Neural cell (in vitro differentiated cells): ENCODE data around the gene DCST1. TPM values are rescaled to one million over a fixed set of nuclear protein-coding genes. Genes with fewer than 3 reads are reported as not detected.

Source experiments
- H2AFZ ChIP-seq: fragments of 200-600, 300-800 bp; sonication (generic), shearing (Covaris generic); 2 replicates; pipeline ENCODE4 v1.6.0; 2014; ENCODE audit warnings: low read depth, mild to moderate bottlenecking, antibody characterized with exemption, low read length, moderate library complexity
- H3F3A ChIP-seq: fragments of 200-600 bp; shearing (Covaris generic); 2 replicates; pipeline ENCODE4 v1.6.1; 2016; ENCODE audit warnings: mild to moderate bottlenecking, moderate library complexity, mixed read lengths, antibody characterized with exemption, low read length; ENCODE audit not compliant: insufficient read depth, poor library complexity, severe bottlenecking
- H3K27ac ChIP-seq: fragments of 200-600, 300-800 bp; sonication (generic), shearing (Covaris generic); 2 replicates; pipeline ENCODE4 v1.5.1; 2014; ENCODE audit warnings: mild to moderate bottlenecking, low read length, moderate library complexity
- H3K27me3 ChIP-seq: fragments of 300-800, 200-600 bp; sonication (generic), shearing (Covaris generic); 2 replicates; pipeline ENCODE4 v1.6.0; 2014; ENCODE audit warnings: mild to moderate bottlenecking, low read depth, low read length, moderate library complexity; ENCODE audit not compliant: insufficient read depth
- H3K36me3 ChIP-seq: fragments of 300-800, 200-600 bp; sonication (generic), shearing (Covaris generic); 2 replicates; pipeline ENCODE4 v1.5.1; 2014; ENCODE audit warnings: mild to moderate bottlenecking, antibody characterized with exemption, low read length, moderate library complexity; ENCODE audit not compliant: insufficient read depth
- H3K4me2 ChIP-seq: fragments of 300-800, 200-600 bp; sonication (generic), shearing (Covaris generic); 2 replicates; pipeline ENCODE4 v1.6.0; 2014; ENCODE audit warnings: mild to moderate bottlenecking, low read length
- H3K4me3 ChIP-seq: fragments of 300-800, 200-600 bp; sonication (generic), shearing (Covaris generic); 2 replicates; pipeline ENCODE4 v1.5.1; 2014; ENCODE audit warnings: mild to moderate bottlenecking, low read length, moderate library complexity
- H3K79me2 ChIP-seq: fragments of 200-600 bp; shearing (Covaris generic); replicated peaks from 2 replicates; pipeline ENCODE4 v1.6.0; 2014; ENCODE audit warnings: mild to moderate bottlenecking, low read length, moderate library complexity; ENCODE audit not compliant: insufficient read depth
- H3K9ac ChIP-seq: fragments of 300-800, 200-600 bp; sonication (generic), shearing (Covaris generic); 2 replicates; pipeline ENCODE4 v1.6.1; 2016; ENCODE audit warnings: mild to moderate bottlenecking, low read length, mixed read lengths
- H3K9me2 ChIP-seq: fragments of 200-600 bp; shearing (Covaris generic); 2 replicates; pipeline ENCODE4 v1.6.1; 2016; ENCODE audit warnings: mild to moderate bottlenecking, low read length, mixed read lengths; ENCODE audit not compliant: insufficient read depth
- H3K9me3 ChIP-seq: fragments of 200-600, 300-800 bp; sonication (generic), shearing (Covaris generic); 2 replicates; pipeline ENCODE4 v1.6.1; 2016; ENCODE audit warnings: mild to moderate bottlenecking, mixed run types, low read length, moderate library complexity, mixed read lengths
- H4K20me1 ChIP-seq: fragments of 200-600 bp; shearing (Covaris generic); 2 replicates; pipeline ENCODE4 v1.6.1; 2016; ENCODE audit warnings: mild to moderate bottlenecking, mixed run types; ENCODE audit not compliant: insufficient read depth
- EP300 ChIP-seq: fragments of 450-650 bp; conservative IDR thresholded peaks from 2 replicates; pipeline ENCODE4 v1.6.1; 2014; ENCODE audit warnings: antibody characterized with exemption, mild to moderate bottlenecking, moderate library complexity; ENCODE audit not compliant: poor library complexity, severe bottlenecking
- EZH2 ChIP-seq: fragments of 200-600, 300-800 bp; shearing (Covaris generic), sonication (generic); IDR thresholded peaks from 2 replicates; pipeline ENCODE4 v1.6.1; 2014; ENCODE audit warnings: antibody characterized with exemption, low read length, borderline replicate concordance, mild to moderate bottlenecking; ENCODE audit not compliant: insufficient read depth, poor library complexity, severe bottlenecking
- MXI1 ChIP-seq: fragments of 450-650 bp; conservative IDR thresholded peaks from 2 replicates; pipeline ENCODE4 v1.6.1; 2014; ENCODE audit warnings: antibody characterized with exemption, mild to moderate bottlenecking; ENCODE audit not compliant: poor library complexity, severe bottlenecking
- POLR2AphosphoS5 ChIP-seq: IDR thresholded peaks from 2 replicates; pipeline ENCODE4 v1.6.1; 2012
- RAD21 ChIP-seq: fragments of 450-650 bp; conservative IDR thresholded peaks from 2 replicates; pipeline ENCODE4 v1.6.1; 2014; ENCODE audit warnings: antibody characterized with exemption, mild to moderate bottlenecking, moderate library complexity
- SMC3 ChIP-seq: fragments of 450-650 bp; conservative IDR thresholded peaks from 2 replicates; pipeline ENCODE4 v1.6.1; 2014; ENCODE audit warnings: antibody characterized with exemption, mild to moderate bottlenecking, moderate library complexity; ENCODE audit not compliant: poor library complexity
- TAF1 ChIP-seq: IDR thresholded peaks from 2 replicates; pipeline ENCODE4 v1.6.1; 2012; ENCODE audit warnings: low read depth
- polyA plus RNA-seq: library from polyadenylated mRNA; depleted of rRNA; stranded (reverse); fragments of >200 nt; gene quantifications from 2 replicates; pipeline ENCODE4 v1.2.3, GENCODE V29; 2014
- TF ChIP-seq, protein P1 (sequence below): IDR thresholded peaks from 2 replicates; pipeline ENCODE4 v1.6.1; 2012; ENCODE audit warnings: borderline replicate concordance
- TF ChIP-seq, protein P2 (sequence below): fragments of 450-650 bp; IDR thresholded peaks from 2 replicates; pipeline ENCODE4 v1.5.1; 2014; ENCODE audit warnings: antibody characterized with exemption, mild to moderate bottlenecking, moderate library complexity; ENCODE audit not compliant: poor library complexity, severe bottlenecking

Gene DCST1
- polyA plus RNA-seq, 1 donor from 2014 or later, result not detected

DNA sequence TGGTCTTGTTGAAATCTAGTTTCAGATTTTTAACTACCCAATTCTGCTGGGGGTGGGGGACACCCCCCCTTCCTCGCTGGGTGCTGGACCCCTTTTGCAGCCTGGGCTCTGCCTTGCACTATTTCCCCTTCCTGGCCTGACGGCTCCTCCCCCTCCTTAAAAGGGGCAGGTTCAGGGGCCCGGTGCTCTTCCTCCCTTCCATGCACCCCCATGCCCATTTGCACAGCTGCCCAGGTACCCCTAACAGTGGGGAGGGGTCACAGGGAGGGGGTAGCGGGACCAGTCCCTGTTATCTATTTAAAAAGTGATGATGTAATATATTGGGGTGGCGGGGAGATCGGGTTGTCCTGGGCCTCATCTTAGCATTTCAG, 15.7 kb upstream of the DCST1 start:
- Histone ChIP-seq H4K20me1 (no peaks in the 10 kb centered on the region), H3F3A (no peaks in the 10 kb centered on the region), H3K9me2 (no peaks in the 10 kb centered on the region), H3K79me2 (no peaks in the 10 kb centered on the region), H2AFZ (no peak overlapping the region), H3K4me3 (no peak overlapping the region), H3K27ac (no peak overlapping the region), H3K9ac (no peak overlapping the region), H3K4me2 (no peak overlapping the region), H3K27me3 (no peaks in the 10 kb centered on the region), H3K36me3 (no peaks in the 10 kb centered on the region), H3K9me3 (no peaks in the 10 kb centered on the region)
- no peak for TF ChIP-seq SMC3
- TF ChIP-seq POLR2AphosphoS5, result no peak
- TF ChIP-seq, protein P1, sequence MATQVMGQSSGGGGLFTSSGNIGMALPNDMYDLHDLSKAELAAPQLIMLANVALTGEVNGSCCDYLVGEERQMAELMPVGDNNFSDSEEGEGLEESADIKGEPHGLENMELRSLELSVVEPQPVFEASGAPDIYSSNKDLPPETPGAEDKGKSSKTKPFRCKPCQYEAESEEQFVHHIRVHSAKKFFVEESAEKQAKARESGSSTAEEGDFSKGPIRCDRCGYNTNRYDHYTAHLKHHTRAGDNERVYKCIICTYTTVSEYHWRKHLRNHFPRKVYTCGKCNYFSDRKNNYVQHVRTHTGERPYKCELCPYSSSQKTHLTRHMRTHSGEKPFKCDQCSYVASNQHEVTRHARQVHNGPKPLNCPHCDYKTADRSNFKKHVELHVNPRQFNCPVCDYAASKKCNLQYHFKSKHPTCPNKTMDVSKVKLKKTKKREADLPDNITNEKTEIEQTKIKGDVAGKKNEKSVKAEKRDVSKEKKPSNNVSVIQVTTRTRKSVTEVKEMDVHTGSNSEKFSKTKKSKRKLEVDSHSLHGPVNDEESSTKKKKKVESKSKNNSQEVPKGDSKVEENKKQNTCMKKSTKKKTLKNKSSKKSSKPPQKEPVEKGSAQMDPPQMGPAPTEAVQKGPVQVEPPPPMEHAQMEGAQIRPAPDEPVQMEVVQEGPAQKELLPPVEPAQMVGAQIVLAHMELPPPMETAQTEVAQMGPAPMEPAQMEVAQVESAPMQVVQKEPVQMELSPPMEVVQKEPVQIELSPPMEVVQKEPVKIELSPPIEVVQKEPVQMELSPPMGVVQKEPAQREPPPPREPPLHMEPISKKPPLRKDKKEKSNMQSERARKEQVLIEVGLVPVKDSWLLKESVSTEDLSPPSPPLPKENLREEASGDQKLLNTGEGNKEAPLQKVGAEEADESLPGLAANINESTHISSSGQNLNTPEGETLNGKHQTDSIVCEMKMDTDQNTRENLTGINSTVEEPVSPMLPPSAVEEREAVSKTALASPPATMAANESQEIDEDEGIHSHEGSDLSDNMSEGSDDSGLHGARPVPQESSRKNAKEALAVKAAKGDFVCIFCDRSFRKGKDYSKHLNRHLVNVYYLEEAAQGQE, result no peak
- TF ChIP-seq EP300, result no peak
- TF ChIP-seq MXI1, result no peak
- no peak for TF ChIP-seq TAF1
- TF ChIP-seq EZH2, result no peak
- no peak for TF ChIP-seq RAD21
- TF ChIP-seq, protein P2, sequence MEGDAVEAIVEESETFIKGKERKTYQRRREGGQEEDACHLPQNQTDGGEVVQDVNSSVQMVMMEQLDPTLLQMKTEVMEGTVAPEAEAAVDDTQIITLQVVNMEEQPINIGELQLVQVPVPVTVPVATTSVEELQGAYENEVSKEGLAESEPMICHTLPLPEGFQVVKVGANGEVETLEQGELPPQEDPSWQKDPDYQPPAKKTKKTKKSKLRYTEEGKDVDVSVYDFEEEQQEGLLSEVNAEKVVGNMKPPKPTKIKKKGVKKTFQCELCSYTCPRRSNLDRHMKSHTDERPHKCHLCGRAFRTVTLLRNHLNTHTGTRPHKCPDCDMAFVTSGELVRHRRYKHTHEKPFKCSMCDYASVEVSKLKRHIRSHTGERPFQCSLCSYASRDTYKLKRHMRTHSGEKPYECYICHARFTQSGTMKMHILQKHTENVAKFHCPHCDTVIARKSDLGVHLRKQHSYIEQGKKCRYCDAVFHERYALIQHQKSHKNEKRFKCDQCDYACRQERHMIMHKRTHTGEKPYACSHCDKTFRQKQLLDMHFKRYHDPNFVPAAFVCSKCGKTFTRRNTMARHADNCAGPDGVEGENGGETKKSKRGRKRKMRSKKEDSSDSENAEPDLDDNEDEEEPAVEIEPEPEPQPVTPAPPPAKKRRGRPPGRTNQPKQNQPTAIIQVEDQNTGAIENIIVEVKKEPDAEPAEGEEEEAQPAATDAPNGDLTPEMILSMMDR, result no peak

DNA sequence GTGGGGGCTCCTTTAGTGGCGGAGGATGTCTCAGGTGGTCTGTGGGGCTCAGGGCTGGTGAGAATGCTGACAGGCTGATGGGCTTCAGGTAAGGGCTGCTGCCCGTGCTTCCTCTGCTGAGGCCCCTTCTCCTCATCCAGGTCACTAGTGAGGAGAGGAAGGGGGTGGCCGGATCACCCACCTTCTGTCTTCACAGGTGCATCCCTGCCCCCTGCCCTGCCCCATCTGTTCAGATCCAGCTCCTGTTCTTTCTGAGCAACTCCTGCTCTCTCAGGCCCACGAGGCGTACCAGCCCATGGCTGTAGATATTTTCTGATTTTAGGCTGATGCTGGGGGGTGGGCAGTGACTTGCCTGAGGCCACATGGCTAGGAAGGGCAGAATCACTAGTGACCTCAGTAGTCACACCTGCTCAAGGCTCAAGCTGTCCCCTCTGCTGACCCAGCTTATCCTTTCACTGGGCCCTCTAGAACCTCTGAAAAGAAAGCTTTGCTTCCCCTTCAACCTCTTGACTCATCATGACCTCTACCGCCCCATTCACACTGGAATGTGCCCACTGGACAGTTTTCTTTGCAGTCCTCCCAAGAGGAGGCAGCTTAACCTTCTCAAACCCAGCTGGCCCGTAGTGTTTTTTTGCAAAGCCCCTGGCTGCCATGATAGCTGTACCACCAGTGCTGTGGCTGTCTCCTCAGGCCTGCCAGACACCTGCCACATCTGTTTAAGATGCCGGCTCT, 14.8 kb upstream of the DCST1 start:
- no peaks in the 10 kb centered on the region for H3K9me3 ChIP-seq
- H3K79me2 ChIP-seq, result no peaks in the 10 kb centered on the region
- H3K27ac ChIP-seq, result no peak overlapping the region
- TF ChIP-seq, protein P2, result no peak
- TF ChIP-seq EP300, result no peak
- no peaks in the 10 kb centered on the region for H4K20me1 ChIP-seq
- H3K9me2 ChIP-seq, result no peaks in the 10 kb centered on the region
- H3K4me2 ChIP-seq, result no peak overlapping the region
- no peak overlapping the region for H3K4me3 ChIP-seq
- no peak overlapping the region for H3K9ac ChIP-seq
- no peak overlapping the region for H2AFZ ChIP-seq
- no peaks in the 10 kb centered on the region for H3K36me3 ChIP-seq
- no peaks in the 10 kb centered on the region for H3F3A ChIP-seq
- no peaks in the 10 kb centered on the region for H3K27me3 ChIP-seq
